NCI-H69 (cell line): Measurements from ENCODE around the gene DEPDC4.
A peak's percentile ranks its signal among the peaks of the same experiment; 100 is the strongest.
"Not testable (repeated sequence)": the region's sequence is repeated elsewhere in the genome, so short reads cannot be mapped to it uniquely, and the experiment has no call there.

Source experiments
- DNase-seq: peaks from one replicate; lab custom pipeline; 2025; lab: John Stamatoyannopoulos, UW

The DEPDC4 gene

GRCh38 chr12:100263131-100263530 lies 3.7 kb downstream of the DEPDC4 start:
- no peak for DNase-seq

- DNase-seq: no peak
Observed at GRCh38 chr12:100258127-100258526, 8.8 kb downstream of the DEPDC4 start.

GRCh38 chr12:100254876-100255275 lies 12.0 kb downstream of the DEPDC4 start:
- DNase-seq: no peak

DNA sequence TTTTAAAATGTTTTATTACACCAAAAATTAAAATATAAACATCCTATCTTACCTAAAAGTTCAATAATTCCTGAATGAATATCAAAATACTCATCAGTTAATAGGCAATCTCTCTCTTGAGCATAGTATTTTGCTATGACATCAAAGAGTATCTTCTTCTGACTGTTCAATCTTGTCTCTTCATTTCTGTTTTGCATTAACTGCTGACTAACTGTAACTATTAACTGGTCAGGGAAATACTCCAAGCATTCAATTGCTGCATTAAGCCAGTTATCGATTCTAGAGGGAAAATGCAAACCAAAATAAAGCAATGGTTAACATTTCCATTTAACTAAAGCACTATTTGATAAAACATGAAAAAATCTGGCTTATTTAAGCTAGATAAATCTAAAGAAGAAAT lies 13.4 kb downstream of the DEPDC4 start:
- DNase-seq: no peak

DNA sequence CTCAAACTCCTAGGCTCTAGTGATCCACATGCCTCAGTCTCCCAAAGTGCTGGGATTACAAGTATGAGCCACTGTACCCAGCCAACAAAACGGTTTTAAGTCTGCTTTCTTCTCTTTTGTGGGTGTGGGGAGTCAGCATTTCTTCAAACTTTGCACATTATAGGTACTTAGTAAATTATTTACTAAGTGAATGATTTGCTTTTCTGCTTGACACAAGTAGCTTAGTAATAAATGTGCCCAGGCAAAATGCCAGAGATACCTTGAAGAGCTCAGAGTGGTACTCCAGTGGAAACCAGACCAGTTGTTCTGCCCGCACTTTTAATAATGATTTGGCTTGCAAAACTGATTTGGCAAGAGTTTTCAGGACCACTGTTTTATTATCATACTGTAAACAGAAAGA lies 15.0 kb downstream of the DEPDC4 start:
- DNase-seq: no peak

DNA sequence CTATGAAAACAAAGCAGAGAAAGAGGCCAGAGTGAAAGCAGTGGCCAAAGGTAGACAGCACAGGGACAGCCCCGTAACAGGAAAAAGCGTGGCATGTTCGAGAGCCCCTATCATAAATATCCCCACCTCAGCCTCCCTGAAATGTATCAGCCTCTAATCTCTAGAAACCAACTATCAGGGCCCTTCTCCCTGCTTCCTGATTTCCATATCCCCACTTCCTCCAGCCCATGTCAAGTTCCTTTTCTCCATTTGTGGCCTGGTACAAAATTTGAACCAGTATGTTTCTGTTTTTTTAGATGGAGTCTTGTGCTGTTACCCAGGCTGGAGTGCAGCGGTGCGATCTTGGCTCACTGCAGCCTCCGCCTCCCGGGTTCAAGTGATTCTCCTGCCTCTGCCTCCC lies 16.9 kb downstream of the DEPDC4 start:
- no peak for DNase-seq

DNA sequence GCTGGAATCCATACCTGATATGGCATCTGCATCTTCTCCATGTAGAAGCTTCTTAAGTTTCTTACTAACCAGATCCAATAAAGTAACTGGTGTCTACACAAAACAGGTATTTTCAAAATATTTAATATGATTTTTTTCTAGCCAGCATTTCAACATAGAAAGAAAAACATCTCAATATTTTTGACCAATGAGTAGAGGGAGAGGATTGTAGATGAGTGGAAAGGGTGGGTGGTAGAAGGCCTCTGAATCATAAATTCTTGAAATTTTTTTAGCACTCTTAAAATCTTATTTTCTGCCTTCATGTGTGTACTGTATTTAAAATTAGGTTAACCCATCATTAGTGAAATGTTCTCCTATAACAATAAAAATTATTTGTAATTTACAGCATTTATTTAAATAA lies 18.0 kb downstream of the DEPDC4 start:
- DNase-seq: no peak

- DNase-seq: no peak
Observed at GRCh38 chr12:100247765-100248164, 19.1 kb downstream of the DEPDC4 start.

DNA sequence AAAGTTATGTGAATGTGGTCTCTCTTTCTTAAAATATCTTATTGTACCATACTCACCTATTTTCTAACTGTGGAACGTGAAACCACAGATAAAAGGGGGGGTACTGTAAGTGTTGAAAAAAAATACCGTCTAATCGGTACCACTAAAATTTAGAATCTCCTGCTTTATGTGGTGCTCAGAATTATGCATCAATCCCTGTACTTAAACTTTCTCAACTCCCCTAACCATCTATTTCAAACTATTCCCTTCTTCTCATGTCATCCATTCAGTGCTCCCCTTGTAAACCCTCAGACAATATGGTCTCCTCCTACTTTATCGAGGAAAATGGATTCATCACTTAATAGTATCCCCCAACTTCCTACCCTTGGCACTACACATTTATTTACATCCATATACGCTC lies 23.7 kb downstream of the DEPDC4 start:
- DNase-seq: no peak

DNA sequence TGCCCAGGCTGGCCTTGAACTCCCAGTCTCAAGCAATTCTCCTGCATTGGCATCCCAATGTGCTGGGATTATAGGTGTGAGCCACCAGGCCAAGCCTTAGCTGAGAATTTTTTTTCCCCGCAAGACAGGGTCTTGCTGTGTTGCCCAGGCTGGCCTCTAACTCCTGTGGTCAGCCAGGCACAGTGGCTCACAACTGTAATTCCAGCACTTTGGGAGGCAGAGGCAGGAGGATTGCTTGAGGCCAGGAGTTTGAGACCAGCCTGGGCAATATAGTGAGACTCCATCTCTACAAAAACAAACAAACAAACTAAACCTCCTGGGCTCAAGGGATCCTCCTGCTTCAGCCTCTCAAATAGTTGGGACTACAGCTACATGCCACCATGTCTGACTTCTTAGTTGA lies 27.3 kb downstream of the DEPDC4 start:
- DNase-seq: no peak

GRCh38 chr12:100238801-100239200 lies 28.1 kb downstream of the DEPDC4 start:
- DNase-seq: no peak

- DNase-seq: peak; percentile 76
Observed at GRCh38 chr12:100234591-100235304, 32.1 kb downstream of the DEPDC4 start.

GRCh38 chr12:100234166-100234565 lies 32.7 kb downstream of the DEPDC4 start:
- no peak for DNase-seq

DNA sequence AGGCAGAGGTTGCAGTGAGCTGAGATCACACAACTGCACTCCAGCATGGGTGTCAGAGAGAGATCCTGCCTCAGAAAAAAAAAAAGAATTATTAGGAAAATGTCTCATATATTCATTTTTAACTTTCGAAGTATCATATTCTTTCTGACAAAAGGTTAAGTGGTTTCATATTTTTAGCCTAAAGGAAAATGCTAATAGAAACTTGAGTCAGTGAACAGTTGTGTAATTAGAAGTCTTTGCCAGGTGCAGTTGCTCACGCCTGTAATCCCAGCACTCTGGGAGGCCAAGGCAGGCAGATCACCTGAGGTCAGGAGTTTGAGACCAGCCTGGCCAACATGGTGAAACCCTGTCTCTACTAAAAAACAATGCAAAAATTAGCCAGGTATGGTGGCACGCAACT lies 35.0 kb downstream of the DEPDC4 start:
- DNase-seq: peak; percentile 28

- DNase-seq: no peak
Observed at GRCh38 chr12:100229876-100230275, 37.0 kb downstream of the DEPDC4 start.

DNA sequence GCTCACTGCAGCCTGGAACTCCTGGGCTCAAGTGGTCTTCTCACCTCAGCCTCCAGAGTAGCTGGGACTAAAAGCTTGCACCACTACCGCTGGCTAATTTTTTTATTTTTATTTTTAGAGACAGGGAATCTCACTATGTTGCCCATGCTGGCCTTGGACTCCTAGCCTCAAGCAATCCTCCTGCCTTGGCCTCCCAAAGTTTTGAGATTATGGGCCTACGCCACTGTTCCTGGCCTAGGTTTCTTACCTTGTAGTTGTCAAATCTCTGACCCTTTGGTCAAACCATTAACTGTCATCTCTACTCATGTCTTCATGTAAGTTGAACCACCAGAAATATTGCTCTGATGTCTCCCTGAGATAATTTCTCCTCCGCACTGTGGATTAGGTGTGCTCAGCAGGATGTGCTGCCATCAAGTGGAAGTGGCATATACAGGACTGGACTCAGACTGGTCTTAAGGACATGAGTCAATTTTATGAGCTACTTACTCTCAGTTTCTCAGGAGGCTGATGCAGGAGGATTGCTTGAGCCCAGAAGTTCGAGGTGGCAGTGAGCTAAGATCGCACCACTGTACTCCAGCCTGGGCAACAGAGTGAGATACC lies 37.7 kb downstream of the DEPDC4 start:
- peak; percentile 45 for DNase-seq

DNA sequence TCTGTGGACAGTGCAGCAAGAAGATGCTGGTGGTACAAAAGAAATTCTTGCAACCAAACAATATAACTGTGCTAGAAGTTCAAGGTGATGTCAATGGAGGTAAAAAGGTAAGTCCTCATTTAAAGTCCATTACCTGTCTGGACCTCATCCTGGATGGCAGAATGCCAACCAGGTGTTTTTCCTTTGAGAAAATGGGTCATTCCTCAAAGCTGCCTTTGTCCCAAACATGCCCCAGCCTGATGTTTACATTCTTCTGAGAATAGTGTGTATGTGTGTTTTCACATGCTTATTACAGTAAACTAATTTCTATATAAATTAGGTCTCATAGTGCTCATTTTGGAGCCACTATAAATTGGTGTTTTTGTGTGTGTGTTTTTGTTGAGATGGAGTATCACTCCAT lies 41.4 kb downstream of the DEPDC4 start:
- DNase-seq: peak; percentile 75

DNA sequence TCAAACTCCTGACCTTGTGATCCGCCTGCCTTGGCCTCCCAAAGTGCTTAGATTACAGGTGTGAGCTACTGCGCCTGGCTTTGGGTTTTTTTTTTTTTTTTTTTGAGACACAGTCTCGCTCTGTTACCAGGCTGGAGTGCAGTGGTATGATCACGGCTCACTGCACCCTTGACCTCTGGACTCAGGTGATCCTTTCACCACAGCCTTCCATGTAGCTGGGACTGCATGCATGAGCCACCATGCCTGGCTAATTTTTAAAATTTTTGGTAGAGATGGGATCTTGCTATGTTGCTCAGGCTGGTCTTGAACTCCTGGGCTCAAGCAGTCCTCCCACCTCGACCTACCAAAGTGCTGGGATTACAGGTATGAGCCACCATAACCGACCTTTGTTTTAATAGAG lies 44.7 kb downstream of the DEPDC4 start:
- not testable (repeated sequence) for DNase-seq

DNA sequence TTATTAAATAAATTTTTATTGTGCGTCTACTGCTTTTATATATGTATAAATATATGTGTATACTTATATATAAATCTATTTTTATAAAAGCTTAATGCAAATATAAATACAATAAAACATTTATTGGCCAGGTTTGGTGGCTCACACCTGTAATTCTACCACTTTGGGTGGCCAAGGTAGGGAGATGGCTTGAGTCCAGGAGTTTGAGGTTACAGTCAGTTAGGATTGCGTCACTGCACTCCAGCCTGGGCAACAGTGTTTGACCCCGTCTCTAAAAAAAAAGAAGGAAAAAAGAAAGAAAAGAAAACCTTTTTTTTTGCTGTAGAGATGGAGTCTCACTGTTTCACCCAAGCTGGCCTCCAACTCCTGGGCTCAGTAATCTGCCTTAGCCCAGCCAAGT lies 45.4 kb downstream of the DEPDC4 start:
- DNase-seq: no peak

- no peak for DNase-seq
Observed at GRCh38 chr12:100219328-100220109, 47.4 kb downstream of the DEPDC4 start.

DNA sequence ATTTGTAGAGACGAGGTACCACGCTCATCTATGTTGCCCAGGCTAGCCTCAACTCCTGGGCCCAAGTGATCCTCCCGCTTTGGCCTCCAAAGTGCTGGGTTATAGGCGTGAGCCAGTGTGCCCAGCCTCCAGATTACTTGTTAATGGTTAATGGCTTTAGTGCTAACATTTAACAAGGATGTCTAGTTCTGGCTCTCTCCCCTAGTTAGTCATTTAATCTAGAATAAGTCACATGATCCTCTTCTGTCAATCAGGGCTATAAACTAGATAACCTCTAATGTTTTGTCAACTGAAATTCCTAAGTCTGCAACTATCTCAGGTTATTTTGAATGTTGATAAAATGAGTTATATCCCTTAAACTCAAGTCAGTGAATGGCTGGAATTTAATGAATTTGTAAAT lies 50.5 kb downstream of the DEPDC4 start:
- DNase-seq: no peak

DNA sequence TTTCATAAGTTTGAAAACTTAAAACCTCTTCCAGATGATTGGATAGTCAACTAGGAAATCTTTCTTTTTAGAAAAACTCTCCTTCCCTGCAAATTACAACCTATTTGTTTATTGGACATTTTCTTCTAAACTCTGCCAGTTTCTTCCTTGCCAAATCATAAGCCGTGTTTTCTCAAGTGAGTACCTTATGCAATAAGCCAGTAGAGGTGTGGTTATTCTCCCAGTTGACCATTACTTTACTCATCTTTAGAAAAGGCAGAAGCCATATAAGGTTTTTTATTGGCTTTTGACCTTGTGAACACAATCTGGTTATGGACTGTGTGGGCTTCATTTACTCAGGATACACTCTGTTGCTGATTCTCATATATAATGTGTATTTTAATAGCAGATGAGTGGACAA lies 51.7 kb downstream of the DEPDC4 start:
- DNase-seq: no peak

DNA sequence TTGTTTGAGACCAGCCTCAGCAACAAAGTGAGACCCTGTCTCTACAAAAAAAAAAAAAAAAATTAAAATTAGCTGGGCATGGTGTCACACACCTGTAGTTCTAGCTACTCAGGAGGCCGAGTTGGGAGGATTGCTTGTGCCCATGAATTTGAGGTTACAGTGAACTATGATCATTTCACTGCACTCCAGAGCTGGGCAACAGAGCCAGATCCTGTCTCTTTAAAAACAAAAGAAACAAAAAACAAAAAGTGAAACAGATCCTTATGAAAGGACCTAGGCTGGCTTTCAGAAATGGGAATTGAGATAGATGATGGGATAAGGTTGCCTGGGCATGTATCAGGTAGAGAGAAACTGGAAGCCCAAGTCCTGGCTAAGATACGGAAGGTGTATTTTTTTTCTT lies 52.4 kb downstream of the DEPDC4 start:
- DNase-seq: no peak
